GM18520 (cell line): ENCODE measurements around the gene CAMTA2.

Experiments
- ATAC-seq: cut with Tn5 transposase; IDR thresholded peaks from one replicate; pipeline ENCODE4 v1.9.1; 2021; ENCODE audit not compliant: unreplicated experiment

Gene CAMTA2

GRCh38 chr17:4999430-5000093, 12.1 kb upstream of the CAMTA2 start:
- ATAC-seq, result no peak

GRCh38 chr17:4998732-4999429, 11.4 kb upstream of the CAMTA2 start:
- no peak for ATAC-seq

GRCh38 chr17:4998027-4998731, 10.7 kb upstream of the CAMTA2 start:
- ATAC-seq, result no peak

- peak; percentile 80 for ATAC-seq
Measured at GRCh38 chr17:4997302-4998026, 10.0 kb upstream of the CAMTA2 start, which contains the start of the genes INCA1 and KIF1C. Gene INCA1 (minus strand): TSS chr17:4997522. CDS start chr17:4994437, 3,085 bp downstream. Gene KIF1C (plus strand): TSS chr17:4997950. CDS start chr17:5000247, 2,297 bp downstream.

GRCh38 chr17:4994081-4994595, 6.7 kb upstream of the CAMTA2 start:
- no peak for ATAC-seq

- ATAC-seq, result no peak
Measured at GRCh38 chr17:4987767-4988567, 492 bp upstream of the CAMTA2 start.

GRCh38 chr17:4986403-4986802, 1.1 kb downstream of the CAMTA2 start:
- ATAC-seq, result no peak

- ATAC-seq, result no peak
Measured at GRCh38 chr17:4982305-4982704, 5.2 kb downstream of the CAMTA2 start.

- ATAC-seq, result no peak
Measured at GRCh38 chr17:4980644-4981216, 6.7 kb downstream of the CAMTA2 start.

GRCh38 chr17:4978726-4979125, 8.7 kb downstream of the CAMTA2 start:
- ATAC-seq, result no peak

- no peak for ATAC-seq
Measured at GRCh38 chr17:4974115-4974670, 13.3 kb downstream of the CAMTA2 start.

- ATAC-seq, result no peak
Measured at GRCh38 chr17:4973256-4974114, 14.0 kb downstream of the CAMTA2 start.

- no peak for ATAC-seq
Measured at GRCh38 chr17:4972752-4973151, 14.7 kb downstream of the CAMTA2 start.

- no peak for ATAC-seq
Measured at GRCh38 chr17:4972322-4972721, 15.2 kb downstream of the CAMTA2 start.

- no peak for ATAC-seq
Measured at GRCh38 chr17:4971826-4972225, 15.6 kb downstream of the CAMTA2 start.

- ATAC-seq, result no peak
Measured at GRCh38 chr17:4970273-4970672, 17.2 kb downstream of the CAMTA2 start.

GRCh38 chr17:4969551-4970173, 17.8 kb downstream of the CAMTA2 start:
- no peak for ATAC-seq

GRCh38 chr17:4969047-4969550, 18.4 kb downstream of the CAMTA2 start:
- no peak for ATAC-seq
